Endothelial cell of umbilical vein (primary cell): ENCODE results near the gene MCTP2. TPM values are rescaled to one million over a fixed set of nuclear protein-coding genes. Genes with fewer than 3 reads are reported as not detected.

Experiments
- BruUV-seq: library from RNA; stranded (reverse); fragments of 400-500 nt; replicated peaks from 2 replicates; lab custom pipeline; 2021; lab: Mats Ljungman, UMichigan
- CTCF ChIA-PET: fragments of 300-600, 350-600 bp; sonication (Branson Sonifier 250); formaldehyde crosslinking; loops from one replicate; lab custom pipeline; 2021; ENCODE audit warnings: antibody characterized with exemption, inconsistent platforms; lab: Charles Lee
- POLR2A ChIA-PET: fragments of 300-600, 350-600 bp; sonication (Branson Sonifier 250); formaldehyde crosslinking; loops from one replicate; lab custom pipeline; 2021; ENCODE audit warnings: antibody characterized with exemption, inconsistent platforms; lab: Charles Lee
- DNase-seq: peaks from one replicate; pipeline ENCODE4 v3.0.0-alpha.2; 2011; ENCODE audit warnings: low read depth, low spot score
- FAIRE-seq: peaks from 2 replicates; lab custom pipeline; 2011; peaks lifted over from hg19 to GRCh38; lab: Jason Lieb, UNC
- H2AFZ ChIP-seq: 2 replicates; pipeline ENCODE4 v1.6.0; 2012; ENCODE audit warnings: low read depth, low read length, control low read depth, inconsistent platforms
- H3K27ac ChIP-seq: 2 replicates; pipeline ENCODE4 v1.5.1; 2011; ENCODE audit warnings: low read depth, mild to moderate bottlenecking, control low read depth, low read length, moderate library complexity; ENCODE audit not compliant: insufficient read depth
- H3K27me3 ChIP-seq, 2 experiments: 2 replicates each; pipeline versions ENCODE4 v1.6.0 to v1.6.1; 2011; ENCODE audit warnings: low read length in 2 of 2, mixed read lengths in 1 of 2; ENCODE audit not compliant: control insufficient read depth in 2 of 2, insufficient read depth in 2 of 2
- H3K36me3 ChIP-seq, 2 experiments: 2 replicates in 1 of 2; 3 replicates in 1 of 2; pipeline ENCODE4 v1.5.1; 2011; ENCODE audit warnings: low read length in 2 of 2, mild to moderate bottlenecking in 1 of 2, moderate library complexity in 1 of 2; ENCODE audit not compliant: control insufficient read depth in 2 of 2, insufficient read depth in 2 of 2; ENCODE audit errors: extremely low read depth in 1 of 2
- H3K4me1 ChIP-seq: 3 replicates; pipeline ENCODE4 v1.5.1; 2011; ENCODE audit warnings: mild to moderate bottlenecking, low read length; ENCODE audit not compliant: control insufficient read depth, insufficient read depth; ENCODE audit errors: extremely low read depth
- H3K4me2 ChIP-seq: 2 replicates; pipeline ENCODE4 v1.6.1; 2011; ENCODE audit warnings: low read length, control low read depth, mixed read lengths; ENCODE audit not compliant: insufficient read depth
- H3K4me3 ChIP-seq, 3 experiments: fragments of 200-600 bp in 1 of 3; sonication (generic), shearing (Covaris generic) in 1 of 3; replicated peaks in 1 of 3; 2 replicates each; pipeline ENCODE4 v1.5.1; 2011 to 2016; ENCODE audit warnings: control low read depth in 3 of 3, low read length in 3 of 3, mild to moderate bottlenecking in 2 of 3, inconsistent platforms in 1 of 3, low read depth in 1 of 3, moderate library complexity in 1 of 3; ENCODE audit not compliant: insufficient read depth in 1 of 3
- H3K79me2 ChIP-seq: 2 replicates; pipeline ENCODE4 v1.6.0; 2012; ENCODE audit warnings: low read length, inconsistent platforms; ENCODE audit not compliant: control insufficient read depth, insufficient read depth
- H3K9ac ChIP-seq: replicated peaks from 2 replicates; pipeline ENCODE3; 2011; ENCODE audit warnings: low read length, control low read depth; ENCODE audit not compliant: insufficient read depth; ENCODE audit errors: extremely low read depth
- H3K9me1 ChIP-seq: replicated peaks from 3 replicates; pipeline ENCODE4 v1.6.0; 2011; ENCODE audit warnings: mild to moderate bottlenecking, low read length; ENCODE audit not compliant: control insufficient read depth, insufficient read depth; ENCODE audit errors: extremely low read depth
- H3K9me3 ChIP-seq: replicated peaks from 2 replicates; pipeline ENCODE4 v1.5.1; 2012; ENCODE audit warnings: low read length, inconsistent platforms; ENCODE audit not compliant: control insufficient read depth, insufficient read depth
- H4K20me1 ChIP-seq: replicated peaks from 2 replicates; pipeline ENCODE3; 2011; ENCODE audit warnings: mild to moderate bottlenecking, low read length; ENCODE audit not compliant: control insufficient read depth, insufficient read depth; ENCODE audit errors: extremely low read depth
- CTCF ChIP-seq, 2 donors: IDR thresholded peaks; 1 replicate in 1 of 2; 2 replicates in 1 of 2; pipeline ENCODE4 v1.5.1; 2011; ENCODE audit warnings: low read length in 2 of 2, mild to moderate bottlenecking in 2 of 2, moderate library complexity in 2 of 2, control low read depth in 1 of 2, inconsistent platforms in 1 of 2, low read depth in 1 of 2; ENCODE audit not compliant: insufficient read depth in 1 of 2; ENCODE audit errors: extremely low read depth in 1 of 2
- EZH2 ChIP-seq: IDR thresholded peaks from 2 replicates; pipeline ENCODE4 v1.6.1; 2012; ENCODE audit warnings: borderline replicate concordance, low read depth, mild to moderate bottlenecking, moderate library complexity, low read length, inconsistent platforms; ENCODE audit not compliant: severe bottlenecking
- FOS ChIP-seq: IDR thresholded peaks from 2 replicates; pipeline ENCODE4 v1.6.1; 2011; ENCODE audit warnings: mild to moderate bottlenecking, low read length, moderate library complexity, borderline replicate concordance; ENCODE audit not compliant: insufficient read depth
- GATA2 ChIP-seq: IDR thresholded peaks from 2 replicates; pipeline ENCODE4 v1.7.0; 2011; ENCODE audit warnings: low read depth, mild to moderate bottlenecking, moderate library complexity, mixed read lengths, low read length; ENCODE audit not compliant: insufficient read length, insufficient read depth
- JUN ChIP-seq: IDR thresholded peaks from 2 replicates; pipeline ENCODE4 v1.6.1; 2011; ENCODE audit warnings: borderline replicate concordance, low read depth; ENCODE audit not compliant: insufficient read length, insufficient read depth
- MAX ChIP-seq: IDR thresholded peaks from 2 replicates; pipeline ENCODE4 v1.6.1; 2011; ENCODE audit not compliant: insufficient read depth, insufficient read length
- POLR2A ChIP-seq: IDR thresholded peaks from 2 replicates; pipeline ENCODE4 v1.6.1; 2012; ENCODE audit warnings: low read depth, mild to moderate bottlenecking, control low read depth, low read length
- POLR2AphosphoS5 ChIP-seq: IDR thresholded peaks from 2 replicates; pipeline ENCODE4 v1.6.1; 2012; ENCODE audit warnings: low read depth, mild to moderate bottlenecking, control low read depth, low read length, moderate library complexity; ENCODE audit not compliant: insufficient read depth
- dilution Hi-C: fragments of 300-500 bp; cut with MboI; formaldehyde crosslinking; loops from one replicate; pipeline ENCODE4 v1.15.0; 2019; ENCODE audit warnings: low sequenced_read_pairs; ENCODE audit not compliant: extremely low pct_ligation_motif_present
- intact Hi-C: fragments of 100-400 bp; cut with micrococcal nuclease; formaldehyde crosslinking; loops from one replicate; pipeline ENCODE4 v1.10.0; 2022
- polyA plus RNA-seq, 4 experiments: library from polyadenylated mRNA; depleted of rRNA in 3 of 4; stranded (reverse) in 3 of 4; unstranded in 1 of 4; fragments of >200 nt; gene quantifications; 2 replicates each; pipeline versions ENCODE4 v1.2.1 to v1.2.3, GENCODE V29; 2011 to 2012; ENCODE audit warnings: missing spikeins in 1 of 4
- total RNA-seq: library from RNA; stranded (reverse); gene quantifications from 2 replicates; pipeline ENCODE4 v1.2.3, GENCODE V29; 2021

MCTP2 gene
- total and polyA plus RNA-seq, 2 donors (not counting 3 experiments of a cell fraction or from before 2014, with no cell fraction given), result 0.01 to 0.75 TPM

GRCh38 chr15:94411285-94411684 lies 179.9 kb downstream of the MCTP2 start:
- no peak for FAIRE-seq
- Histone ChIP-seq H3K4me1 (no peaks in the 10 kb centered on the region), H2AFZ (no peak overlapping the region), H3K27ac (no peak overlapping the region), H3K36me3 (no peaks in the 10 kb centered on the region), H3K4me2 (no peak overlapping the region), H3K9ac (no peak overlapping the region), H3K27me3 (no peaks in the 10 kb centered on the region), H3K9me1 (no peaks in the 10 kb centered on the region), H3K4me3 (no peak overlapping the region), H3K79me2 (no peaks in the 10 kb centered on the region), H3K9me3 (no peaks in the 10 kb centered on the region), H4K20me1 (no peaks in the 10 kb centered on the region)
- ChIA-PET POLR2A (interaction anchor here (0.5 kb wide), 1 partner anchor 925 kb away, joined by 3 read pairs; no protein-coding TSS in a partner anchor), CTCF (interaction anchor here (0.6 kb wide), 1 partner anchor 857 kb away, joined by 3 read pairs; no protein-coding TSS in a partner anchor)
- BruUV-seq, result no TSS peak
- intact Hi-C loops (loop anchor here (5.0 to 10.0 kb wide), 3 partner anchors 261 to 1931 kb away; no protein-coding TSS in a partner anchor), dilution Hi-C loops (loop anchor here (25.0 kb wide), 1 partner anchor 251 kb away; no protein-coding TSS in a partner anchor)
- TF ChIP-seq GATA2, result no peak
- no peak for TF ChIP-seq FOS
- TF ChIP-seq MAX, result no peak
- TF ChIP-seq CTCF (IDR thresholded peaks at IDR 0.05; ENCODE audit: extremely low read depth in 1 of 2, insufficient read depth in 1 of 2, low read depth in 1 of 2, low read length in 2 of 2), result no peak
- TF ChIP-seq JUN, result no peak
- TF ChIP-seq EZH2, result no peak
- TF ChIP-seq POLR2AphosphoS5, result no peak
- no peak for TF ChIP-seq POLR2A
- DNase-seq, result no peak
